SKM-1 (cell line): Measurements from ENCODE around the gene RPL38.

Experiments used
- DNase-seq: peaks from one replicate; lab custom pipeline; 2025; ENCODE audit not compliant: unreplicated experiment; lab: John Stamatoyannopoulos, UW

RPL38 gene

DNA sequence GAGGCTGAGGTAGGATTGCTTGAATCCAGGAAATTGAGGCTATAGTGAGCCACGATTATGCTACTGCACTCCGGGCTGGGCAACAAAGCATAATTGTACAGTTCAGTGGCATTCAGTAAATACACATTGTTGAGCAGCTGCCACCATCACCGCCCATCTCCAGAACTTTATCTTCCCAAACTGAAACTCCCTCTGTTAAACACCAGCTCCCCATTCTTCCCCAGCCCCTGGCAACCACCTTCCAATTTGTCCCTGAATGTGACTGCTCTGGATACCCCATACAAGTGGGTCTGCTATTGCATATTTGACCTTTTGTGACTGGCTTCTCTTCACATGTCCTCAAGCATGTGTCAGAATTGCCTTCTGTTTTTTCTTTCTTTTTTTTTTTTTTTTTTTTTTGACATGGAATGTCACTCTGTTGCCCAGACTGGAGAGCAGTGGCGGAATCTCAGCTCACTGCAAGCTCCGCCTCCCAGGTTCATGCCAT is 2.9 kb downstream of the RPL38 start:
- no peak for DNase-seq

GRCh38 chr17:74210191-74211140 is 7.0 kb downstream of the RPL38 start:
- DNase-seq = peak; percentile 31

DNA sequence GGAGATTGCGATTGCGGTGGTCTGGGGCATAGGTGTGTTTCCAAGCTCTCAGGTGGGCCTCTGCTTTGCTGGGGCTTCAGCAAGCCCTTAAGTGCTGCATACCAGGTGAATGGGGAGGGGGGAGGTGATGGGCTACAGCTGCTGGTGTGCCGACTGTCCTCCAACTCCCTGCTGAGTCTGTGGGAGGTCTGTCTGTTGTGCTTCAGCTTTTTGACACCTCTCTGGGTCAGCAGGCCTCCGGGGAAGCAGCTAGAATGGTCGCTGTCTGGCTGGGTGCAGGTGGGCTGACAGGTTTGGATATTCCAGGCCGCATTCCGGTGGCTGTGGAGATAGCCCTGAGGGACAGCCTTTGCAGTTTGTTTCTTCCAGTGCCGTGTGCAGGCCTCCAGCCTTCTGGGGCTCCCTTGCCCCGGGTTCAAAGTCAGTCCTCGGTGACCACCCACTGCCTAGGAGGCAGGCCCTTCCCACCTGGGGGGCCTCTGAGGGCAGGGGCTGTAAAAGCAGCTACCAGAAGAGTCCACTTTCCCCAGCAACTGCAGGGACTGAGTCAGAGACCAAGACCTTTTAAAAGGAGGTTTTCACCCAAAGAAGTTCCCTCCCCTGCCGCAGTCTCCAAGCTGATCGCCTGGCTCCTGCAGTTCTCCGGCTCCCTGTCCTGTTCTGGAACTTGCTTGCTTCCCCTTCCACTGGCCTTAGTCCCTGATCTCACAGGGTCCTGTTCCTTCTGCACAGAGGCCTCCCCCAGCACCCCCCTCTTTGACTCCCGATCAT is 7.8 kb downstream of the RPL38 start:
- no peak for DNase-seq

DNA sequence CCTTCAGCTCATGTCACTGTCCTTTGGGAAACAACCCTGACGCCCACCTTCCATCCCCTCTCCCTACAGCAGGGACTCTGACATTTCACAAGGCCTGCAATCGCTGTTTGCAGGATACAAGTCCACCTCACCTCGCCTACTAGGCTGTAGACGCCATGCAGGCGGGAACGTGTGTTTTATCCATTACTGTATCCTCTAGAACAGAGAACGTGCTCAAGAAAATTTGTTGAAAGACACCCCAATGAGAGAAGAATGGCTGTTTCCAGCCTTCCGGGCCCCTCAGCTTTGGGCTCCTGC is 8.4 kb downstream of the RPL38 start:
- no peak for DNase-seq

DNA sequence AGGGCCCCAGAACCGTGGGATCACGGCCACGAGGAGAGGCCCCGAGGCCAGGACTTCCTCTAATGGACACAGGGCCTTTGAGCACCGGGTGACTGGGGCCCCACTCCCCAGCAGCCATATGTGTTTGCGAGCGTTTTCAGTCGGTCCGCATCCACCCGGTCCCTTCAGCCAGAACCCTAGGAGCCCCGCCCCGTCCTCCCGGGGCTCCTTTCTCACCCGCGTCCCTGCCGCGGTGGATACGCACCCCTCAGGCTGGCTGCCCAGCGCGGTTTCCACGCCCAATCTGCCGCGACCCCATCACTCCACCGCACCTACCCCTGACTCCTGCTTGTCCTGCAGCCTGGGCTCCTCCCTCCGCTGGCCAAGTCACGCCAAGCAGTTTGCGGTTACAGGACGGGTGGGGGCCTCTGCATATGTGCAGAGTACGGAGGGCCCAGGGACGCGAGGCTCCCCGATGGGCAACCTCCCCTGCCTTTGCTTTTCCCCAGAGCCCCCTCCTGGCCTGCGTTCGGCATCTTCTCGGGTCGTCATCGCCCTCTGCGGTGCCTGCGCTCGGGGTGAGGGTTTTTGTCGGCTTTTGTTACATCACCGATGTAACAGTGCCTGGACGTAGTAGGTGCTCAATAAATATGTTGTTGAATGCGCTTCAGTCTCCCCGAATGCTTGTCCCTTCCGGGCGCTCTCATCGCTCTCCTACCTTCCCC is 8.9 kb downstream of the RPL38 start:
- no peak for DNase-seq

GRCh38 chr17:74212913-74213791 is 9.7 kb downstream of the RPL38 start, which contains the start of gene TTYH2:
Gene TTYH2, plus strand, starts transcription at chr17:74213571. Its CDS starts 17 bp downstream, at chr17:74213588.
- peak; percentile 83 for DNase-seq

GRCh38 chr17:74213861-74214391 is 10.4 kb downstream of the RPL38 start:
- no peak for DNase-seq

GRCh38 chr17:74214484-74215341 is 11.2 kb downstream of the RPL38 start:
- no peak for DNase-seq

DNA sequence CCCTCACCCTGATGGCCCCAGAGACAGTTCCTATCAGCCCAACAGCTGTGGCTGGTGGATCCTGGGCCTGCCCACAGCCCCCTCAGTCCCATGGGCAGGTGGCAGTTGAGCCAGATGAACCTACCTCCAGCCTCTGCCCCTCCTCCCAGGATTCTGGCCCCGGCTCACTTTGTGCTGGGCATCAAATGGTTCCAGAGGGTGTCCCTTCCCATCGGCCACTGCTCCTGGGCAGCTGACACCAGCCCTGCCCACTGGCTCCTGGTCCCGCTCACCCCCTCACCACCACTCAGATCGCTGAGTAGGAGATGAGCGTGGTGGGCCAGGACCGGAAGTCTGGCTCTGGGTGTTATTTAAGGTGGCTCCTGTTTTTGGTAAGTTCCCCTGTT is 11.9 kb downstream of the RPL38 start:
- DNase-seq = no peak

DNA sequence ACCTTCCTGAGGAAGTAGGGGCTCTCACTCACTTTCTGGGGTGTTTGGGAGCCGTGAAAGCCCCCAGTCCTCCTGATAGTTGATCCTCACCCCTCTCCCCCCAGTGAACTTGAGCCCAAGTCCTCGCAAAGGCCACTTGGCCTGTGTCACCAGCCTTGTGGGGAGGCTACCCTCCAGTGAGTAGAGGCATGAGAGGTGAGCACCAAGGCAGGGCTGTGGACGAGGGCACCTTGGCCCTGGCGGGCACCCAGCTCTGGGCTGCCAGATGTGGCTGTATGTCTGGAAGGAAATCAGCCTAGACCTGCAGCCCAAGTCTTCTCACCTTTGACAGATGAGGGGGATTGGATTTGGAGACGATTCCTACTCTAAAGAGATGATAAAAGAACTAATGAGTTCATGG is 13.0 kb downstream of the RPL38 start:
- DNase-seq = no peak

GRCh38 chr17:74217037-74217730 is 13.7 kb downstream of the RPL38 start:
- no peak for DNase-seq

- DNase-seq = no peak
Measured at GRCh38 chr17:74217888-74218287, 14.4 kb downstream of the RPL38 start.

DNA sequence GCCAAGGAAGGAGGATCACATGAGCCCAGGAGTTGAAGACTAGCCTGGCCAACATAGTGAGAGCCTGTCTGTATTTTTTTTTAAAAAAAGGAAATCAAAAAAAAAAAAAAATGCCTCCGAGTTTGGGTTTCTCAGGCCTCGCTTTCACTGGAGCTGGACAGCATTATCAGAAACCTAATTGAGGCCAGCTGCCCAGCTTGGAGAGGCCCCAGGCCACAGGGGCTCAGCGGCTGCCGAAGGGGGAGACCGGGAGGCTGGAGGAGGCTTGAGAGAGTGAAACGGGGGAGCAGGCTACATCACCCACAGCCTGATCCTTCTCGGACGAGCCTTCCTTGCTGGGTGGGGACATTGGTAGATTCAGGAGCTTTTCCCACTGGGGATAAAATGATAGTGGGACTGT is 15.0 kb downstream of the RPL38 start:
- no peak for DNase-seq

GRCh38 chr17:74219576-74220133 is 16.2 kb downstream of the RPL38 start:
- no peak for DNase-seq

DNA sequence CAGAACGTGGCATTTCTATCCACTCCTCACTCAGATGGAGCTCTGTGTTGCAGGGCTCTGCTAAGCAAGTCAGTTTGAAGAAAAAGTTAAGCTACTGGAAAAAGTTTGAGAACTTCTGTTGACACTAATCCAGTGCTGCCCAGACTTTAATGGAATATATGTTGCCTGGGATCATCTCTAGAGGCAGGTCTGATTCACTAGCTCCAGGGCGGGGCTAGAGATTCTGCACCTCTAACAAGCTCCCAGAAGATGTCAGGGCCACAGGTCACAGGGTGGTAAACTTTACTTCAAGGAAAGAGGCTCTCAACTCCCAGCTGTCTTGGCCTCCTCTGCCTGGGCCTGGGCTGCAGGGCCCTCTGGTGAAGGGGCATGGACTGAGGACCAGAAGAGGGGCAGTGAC is 16.7 kb downstream of the RPL38 start:
- DNase-seq = no peak

DNA sequence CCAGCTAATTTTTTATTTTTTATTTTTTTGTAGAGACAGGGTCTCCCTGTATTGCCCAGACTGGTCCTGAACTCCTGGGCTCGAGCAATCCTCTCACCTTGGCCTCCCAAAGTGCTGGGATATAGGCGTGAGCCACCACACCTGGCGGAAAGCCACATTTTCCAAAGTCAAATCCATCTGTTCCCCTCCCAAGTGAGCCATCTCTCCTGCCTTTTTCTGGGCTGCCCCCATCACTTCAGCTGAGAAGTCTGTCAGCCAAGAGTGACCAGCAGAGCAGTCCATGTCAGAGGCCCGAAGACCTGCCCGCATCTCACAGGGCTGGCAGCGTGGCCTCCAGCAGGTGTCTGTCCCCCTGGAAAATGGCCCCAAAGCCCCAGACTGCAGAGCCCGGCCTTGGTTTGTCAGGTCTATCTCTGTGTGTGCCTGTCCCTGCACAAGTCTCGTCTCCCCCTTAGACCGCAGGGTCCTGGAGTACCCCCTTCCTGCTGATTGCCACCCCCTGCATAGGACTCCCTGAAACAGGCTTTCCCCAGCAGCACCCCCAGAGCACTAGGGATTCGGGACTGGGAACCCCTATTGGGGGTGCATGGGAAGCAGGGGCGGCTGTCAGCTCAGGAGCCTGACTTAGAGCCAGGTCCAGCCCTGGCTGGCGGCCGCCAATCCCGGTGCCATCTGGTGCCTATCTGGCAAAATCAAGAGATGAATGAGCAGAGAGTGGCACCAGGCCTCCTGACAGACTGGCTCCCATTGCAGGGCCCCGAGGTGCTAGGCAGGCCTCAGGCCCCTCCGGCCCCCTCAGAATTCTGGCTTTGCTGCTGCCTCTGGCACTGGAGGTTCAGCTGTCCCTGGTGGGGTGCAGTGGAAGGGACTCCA is 17.7 kb downstream of the RPL38 start:
- DNase-seq = no peak

DNA sequence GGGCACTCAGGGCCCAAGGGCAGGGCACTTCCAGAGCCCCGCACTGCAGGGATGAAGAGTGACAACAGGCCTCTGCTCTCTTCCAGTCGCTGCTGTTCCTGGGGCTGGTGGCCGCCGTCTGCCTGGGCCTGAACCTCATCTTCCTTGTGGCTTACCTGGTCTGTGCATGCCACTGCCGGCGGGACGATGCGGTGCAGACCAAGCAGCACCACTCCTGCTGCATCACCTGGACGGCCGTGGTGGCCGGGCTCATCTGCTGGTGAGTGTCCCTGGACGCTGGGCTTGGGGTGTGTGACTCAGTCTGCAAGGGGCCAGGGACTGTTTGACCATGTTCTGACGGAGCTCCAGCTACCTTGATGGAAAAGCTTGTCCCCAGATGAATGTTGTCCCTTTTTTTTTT is 18.9 kb downstream of the RPL38 start:
- no peak for DNase-seq
